Prostate gland (tissue), 2 donors: ENCODE data around the gene RPL18A. TPM values are rescaled to one million over a fixed set of nuclear protein-coding genes. Genes with fewer than 3 reads are reported as not detected.
A peak's percentile ranks its signal among the peaks of the same experiment; 100 is the strongest.

Source experiments
- DNase-seq: peaks from one replicate; pipeline ENCODE4 v3.0.0-alpha.2; 2019; ENCODE audit warnings: low spot score
- H3K27ac ChIP-seq, 2 donors: fragments of 200-600 bp; sonication (generic); 2 replicates each; pipeline ENCODE4 v1.5.1; 2017 to 2019
- H3K27me3 ChIP-seq: fragments of 200-600 bp; sonication (generic); replicated peaks from 2 replicates; pipeline ENCODE4 v1.5.1; 2019; ENCODE audit not compliant: insufficient read depth
- H3K36me3 ChIP-seq, 2 donors: fragments of 200-600 bp; sonication (generic); 1 replicate in 1 of 2; 2 replicates in 1 of 2; pipeline versions ENCODE4 v1.5.1 to v1.8.1; 2017 to 2019
- H3K4me1 ChIP-seq: fragments of 200-600 bp; sonication (generic); replicated peaks from 2 replicates; pipeline ENCODE4 v1.5.1; 2019
- H3K4me3 ChIP-seq, 2 donors: fragments of 200-600 bp; sonication (generic); 2 replicates each; pipeline ENCODE4 v1.5.1; 2017 to 2019
- H3K9me3 ChIP-seq: fragments of 200-600 bp; sonication (generic); 2 replicates; pipeline ENCODE4 v1.5.1; 2017
- POLR2A ChIP-seq: fragments of 450-650 bp; IDR thresholded peaks from one replicate; pipeline ENCODE4 v1.6.1; 2016; ENCODE audit warnings: antibody characterized with exemption, mild to moderate bottlenecking
- POLR2AphosphoS5 ChIP-seq: sonication (generic); formaldehyde crosslinking; IDR thresholded peaks from one replicate; pipeline ENCODE4 v1.6.1; 2017; ENCODE audit warnings: antibody characterized with exemption
- WGBS: methylation state at CpG from one replicate; pipeline ENCODE4 v1.1.5; 2018; 5-methylcytosine and 5-hydroxymethylcytosine counted together
- intact Hi-C: fragments of 100-400 bp; cut with DNase I; formaldehyde crosslinking; loops from one replicate; pipeline ENCODE4 v1.14.2; 2022
- total RNA-seq, 2 donors: library from RNA; depleted of rRNA; stranded (reverse); fragments of >200 nt; gene quantifications; one replicate each; pipeline ENCODE4 v1.1.0, GENCODE V29; 2016
- TF ChIP-seq, protein P1 (sequence below), 4 experiments: fragments of 200-600 bp in 2 of 4; fragments of 450-650 bp in 2 of 4; sonication (generic) in 2 of 4; IDR thresholded peaks; 1 replicate in 3 of 4; 2 replicates in 1 of 4; pipeline ENCODE4 v1.5.1; 2016 to 2019; ENCODE audit warnings: antibody characterized with exemption in 4 of 4, mild to moderate bottlenecking in 2 of 4, moderate library complexity in 2 of 4

RPL18A gene
- 1,000 to 10,000 TPM; 1,351 to 1,892 TPM for total RNA-seq

DNA sequence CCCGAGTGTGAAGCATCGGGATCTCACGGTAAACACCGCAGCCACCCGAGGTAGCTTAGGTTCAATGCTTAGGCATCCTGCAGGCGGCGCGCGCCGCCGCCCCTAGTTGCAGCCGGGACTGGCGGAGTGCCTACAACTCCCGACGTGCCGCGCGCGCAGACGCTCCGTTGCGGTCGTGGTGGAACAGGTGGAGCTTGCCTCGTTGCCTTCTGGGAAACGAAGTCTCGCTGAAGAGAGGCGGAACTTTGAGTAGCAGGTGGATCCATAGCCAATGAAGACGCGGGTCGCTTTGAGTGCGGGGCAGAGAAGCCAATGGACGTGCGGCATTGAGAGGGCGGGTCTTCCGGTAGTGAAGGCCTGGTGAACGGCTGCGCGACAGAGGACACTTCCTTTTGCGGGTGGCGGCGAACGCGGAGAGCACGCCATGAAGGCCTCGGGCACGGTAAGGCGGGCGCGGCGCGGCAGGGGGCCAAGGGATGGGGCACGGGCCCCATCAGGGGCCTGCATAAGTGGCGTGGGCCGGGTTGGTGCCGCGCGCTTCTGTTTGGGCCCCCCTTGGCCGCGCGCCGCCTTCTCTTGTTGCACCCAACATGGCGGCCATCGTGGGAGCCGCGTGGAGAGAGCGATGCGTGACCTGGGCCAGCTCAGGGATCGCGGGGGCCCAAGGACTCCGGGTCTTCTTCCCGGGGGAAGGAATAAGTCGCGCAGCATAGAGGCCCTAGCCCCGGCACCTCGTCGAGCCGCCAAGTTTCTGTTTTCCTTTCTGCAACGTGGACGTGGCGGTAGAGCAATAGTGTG is at the start of gene RPL18A:
Gene RPL18A (plus strand): TSS at position 378 of the 798 bp plus-strand sequence. CDS start 47 bp downstream, at position 425.
- under 1% methylated on average over 80 of the region's 80 CpGs for WGBS

GRCh38 chr19:17811103-17811502 is 48.6 kb upstream of the RPL18A start:
- no peak overlapping the region for H3K4me3 ChIP-seq
- no peaks in the 10 kb centered on the region for H3K36me3 ChIP-seq
- no peaks in the 10 kb centered on the region for H3K9me3 ChIP-seq
- H3K4me1 ChIP-seq, result no peaks in the 10 kb centered on the region
- DNase-seq, result no peak
- intact Hi-C loops, result no loop called here
- H3K27me3 ChIP-seq, result no peaks in the 10 kb centered on the region
- WGBS, result 94% methylated on average over 2 of the region's 2 CpGs
- no peak overlapping the region for H3K27ac ChIP-seq
- TF ChIP-seq, protein P1, sequence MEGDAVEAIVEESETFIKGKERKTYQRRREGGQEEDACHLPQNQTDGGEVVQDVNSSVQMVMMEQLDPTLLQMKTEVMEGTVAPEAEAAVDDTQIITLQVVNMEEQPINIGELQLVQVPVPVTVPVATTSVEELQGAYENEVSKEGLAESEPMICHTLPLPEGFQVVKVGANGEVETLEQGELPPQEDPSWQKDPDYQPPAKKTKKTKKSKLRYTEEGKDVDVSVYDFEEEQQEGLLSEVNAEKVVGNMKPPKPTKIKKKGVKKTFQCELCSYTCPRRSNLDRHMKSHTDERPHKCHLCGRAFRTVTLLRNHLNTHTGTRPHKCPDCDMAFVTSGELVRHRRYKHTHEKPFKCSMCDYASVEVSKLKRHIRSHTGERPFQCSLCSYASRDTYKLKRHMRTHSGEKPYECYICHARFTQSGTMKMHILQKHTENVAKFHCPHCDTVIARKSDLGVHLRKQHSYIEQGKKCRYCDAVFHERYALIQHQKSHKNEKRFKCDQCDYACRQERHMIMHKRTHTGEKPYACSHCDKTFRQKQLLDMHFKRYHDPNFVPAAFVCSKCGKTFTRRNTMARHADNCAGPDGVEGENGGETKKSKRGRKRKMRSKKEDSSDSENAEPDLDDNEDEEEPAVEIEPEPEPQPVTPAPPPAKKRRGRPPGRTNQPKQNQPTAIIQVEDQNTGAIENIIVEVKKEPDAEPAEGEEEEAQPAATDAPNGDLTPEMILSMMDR (IDR thresholded peaks at IDR 0.05), result no peak
- TF ChIP-seq POLR2AphosphoS5, result no peak
- no peak for TF ChIP-seq POLR2A

More for the DNA sequence above, at the start of gene RPL18A:
- peak; percentile 99 for DNase-seq
- H3K36me3 ChIP-seq, result peaks cover 19 to 22% of the 10 kb centered on the region in 2 donors
- peaks cover 6% of the 10 kb centered on the region for H3K4me1 ChIP-seq
- H3K9me3 ChIP-seq, result no peaks in the 10 kb centered on the region
- no peaks in the 10 kb centered on the region for H3K27me3 ChIP-seq
- intact Hi-C loops, result loop anchor here (2.0 to 10.0 kb wide), 2 partner anchors 73 to 155 kb away; partner anchors contain the start of gene CCDC124
- H3K27ac ChIP-seq, result peak within 1 kb of the TSS; percentile 69 to 85
- peak within 1 kb of the TSS; percentile 53 to 92 for H3K4me3 ChIP-seq
- TF ChIP-seq POLR2A (peak; percentile 86), POLR2AphosphoS5 (peak; percentile 98)
- TF ChIP-seq, protein P1 (IDR thresholded peaks at IDR 0.05), result peak; percentile 77 to 98 (median 92)

DNA sequence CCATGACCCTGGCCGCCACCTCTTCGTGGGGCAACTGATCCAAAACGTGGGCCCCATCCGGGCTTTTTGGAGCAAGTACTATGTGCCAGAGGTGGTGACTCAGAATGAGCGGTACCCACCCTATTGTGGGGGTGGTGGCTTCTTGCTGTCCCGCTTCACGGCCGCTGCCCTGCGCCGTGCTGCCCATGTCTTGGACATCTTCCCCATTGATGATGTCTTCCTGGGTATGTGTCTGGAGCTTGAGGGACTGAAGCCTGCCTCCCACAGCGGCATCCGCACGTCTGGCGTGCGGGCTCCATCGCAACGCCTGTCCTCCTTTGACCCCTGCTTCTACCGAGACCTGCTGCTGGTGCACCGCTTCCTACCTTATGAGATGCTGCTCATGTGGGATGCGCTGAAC is 48.0 kb upstream of the RPL18A start:
- H3K4me1 ChIP-seq, result no peaks in the 10 kb centered on the region
- intact Hi-C loops, result no loop called here
- no peak overlapping the region for H3K4me3 ChIP-seq
- H3K9me3 ChIP-seq, result no peaks in the 10 kb centered on the region
- 86% methylated on average over 20 of the region's 20 CpGs for WGBS
- DNase-seq, result no peak
- no peaks in the 10 kb centered on the region for H3K36me3 ChIP-seq
- H3K27ac ChIP-seq, result no peak overlapping the region
- TF ChIP-seq POLR2A (no peak), POLR2AphosphoS5 (no peak)
- TF ChIP-seq, protein P1 (IDR thresholded peaks at IDR 0.05), result no peak
- H3K27me3 ChIP-seq, result no peaks in the 10 kb centered on the region

GRCh38 chr19:17812099-17812498 is 47.6 kb upstream of the RPL18A start:
- DNase-seq, result no peak
- Histone ChIP-seq H3K27me3 (no peaks in the 10 kb centered on the region), H3K27ac (no peak overlapping the region), H3K36me3 (no peaks in the 10 kb centered on the region), H3K4me3 (no peak overlapping the region), H3K4me1 (no peaks in the 10 kb centered on the region), H3K9me3 (no peaks in the 10 kb centered on the region)
- intact Hi-C loops, result no loop called here
- TF ChIP-seq POLR2A (no peak), POLR2AphosphoS5 (no peak)
- TF ChIP-seq, protein P1 (IDR thresholded peaks at IDR 0.05), result no peak
- WGBS, result 67% methylated on average over 5 of the region's 5 CpGs
